HL-60 (cell line): ENCODE results near the gene STARD10.

ENCODE experiments used
- DNase-seq, 2 experiments: peaks; one replicate each; pipeline ENCODE4 v3.0.0-alpha.2; 2010 to 2020; ENCODE audit warnings: low read depth in 1 of 2, low spot score in 1 of 2
- H3K27ac ChIP-seq: fragments of 250-450 bp; sonication (Bioruptor Pico); replicated peaks from 2 replicates; pipeline ENCODE4 v1.5.1; 2020; ENCODE audit warnings: mild to moderate bottlenecking, moderate library complexity
- H3K27me3 ChIP-seq: fragments of 250-450 bp; sonication (Bioruptor Pico); 2 replicates; pipeline ENCODE4 v1.5.1; 2021; ENCODE audit warnings: mild to moderate bottlenecking, moderate library complexity; ENCODE audit not compliant: insufficient read depth, poor library complexity, severe bottlenecking
- H3K4me3 ChIP-seq: replicated peaks from 2 replicates; pipeline ENCODE4 v1.5.1; 2011; ENCODE audit warnings: mild to moderate bottlenecking, control low read depth, low read length; ENCODE audit not compliant: insufficient read depth
- CTCF ChIP-seq: IDR thresholded peaks from one replicate; pipeline ENCODE4 v1.5.1; 2011; ENCODE audit warnings: low read length, control low read depth, inconsistent platforms; ENCODE audit not compliant: insufficient read depth
- GABPA ChIP-seq: IDR thresholded peaks from 2 replicates; pipeline ENCODE4 v1.6.1; 2012; ENCODE audit warnings: low read depth
- POLR2AphosphoS5 ChIP-seq: IDR thresholded peaks from 2 replicates; pipeline ENCODE4 v1.6.1; 2012; ENCODE audit warnings: low read depth
- SPI1 ChIP-seq: IDR thresholded peaks from 2 replicates; pipeline ENCODE4 v1.6.1; 2012; ENCODE audit warnings: low read depth, mild to moderate bottlenecking, borderline replicate concordance
- TF ChIP-seq, protein P1 (sequence below): IDR thresholded peaks from 2 replicates; pipeline ENCODE4 v1.6.1; 2012; ENCODE audit warnings: low read depth; ENCODE audit not compliant: insufficient replicate concordance

STARD10 gene

GRCh38 chr11:72739240-72740059 is 54.4 kb downstream of the STARD10 start:
- no peaks in the 10 kb centered on the region for H3K27me3 ChIP-seq
- H3K27ac ChIP-seq = peak overlapping the region; percentile 82
- TF ChIP-seq CTCF (no peak), GABPA (no peak), SPI1 (no peak), POLR2AphosphoS5 (no peak)
- TF ChIP-seq, protein P1, sequence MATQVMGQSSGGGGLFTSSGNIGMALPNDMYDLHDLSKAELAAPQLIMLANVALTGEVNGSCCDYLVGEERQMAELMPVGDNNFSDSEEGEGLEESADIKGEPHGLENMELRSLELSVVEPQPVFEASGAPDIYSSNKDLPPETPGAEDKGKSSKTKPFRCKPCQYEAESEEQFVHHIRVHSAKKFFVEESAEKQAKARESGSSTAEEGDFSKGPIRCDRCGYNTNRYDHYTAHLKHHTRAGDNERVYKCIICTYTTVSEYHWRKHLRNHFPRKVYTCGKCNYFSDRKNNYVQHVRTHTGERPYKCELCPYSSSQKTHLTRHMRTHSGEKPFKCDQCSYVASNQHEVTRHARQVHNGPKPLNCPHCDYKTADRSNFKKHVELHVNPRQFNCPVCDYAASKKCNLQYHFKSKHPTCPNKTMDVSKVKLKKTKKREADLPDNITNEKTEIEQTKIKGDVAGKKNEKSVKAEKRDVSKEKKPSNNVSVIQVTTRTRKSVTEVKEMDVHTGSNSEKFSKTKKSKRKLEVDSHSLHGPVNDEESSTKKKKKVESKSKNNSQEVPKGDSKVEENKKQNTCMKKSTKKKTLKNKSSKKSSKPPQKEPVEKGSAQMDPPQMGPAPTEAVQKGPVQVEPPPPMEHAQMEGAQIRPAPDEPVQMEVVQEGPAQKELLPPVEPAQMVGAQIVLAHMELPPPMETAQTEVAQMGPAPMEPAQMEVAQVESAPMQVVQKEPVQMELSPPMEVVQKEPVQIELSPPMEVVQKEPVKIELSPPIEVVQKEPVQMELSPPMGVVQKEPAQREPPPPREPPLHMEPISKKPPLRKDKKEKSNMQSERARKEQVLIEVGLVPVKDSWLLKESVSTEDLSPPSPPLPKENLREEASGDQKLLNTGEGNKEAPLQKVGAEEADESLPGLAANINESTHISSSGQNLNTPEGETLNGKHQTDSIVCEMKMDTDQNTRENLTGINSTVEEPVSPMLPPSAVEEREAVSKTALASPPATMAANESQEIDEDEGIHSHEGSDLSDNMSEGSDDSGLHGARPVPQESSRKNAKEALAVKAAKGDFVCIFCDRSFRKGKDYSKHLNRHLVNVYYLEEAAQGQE = no peak
- DNase-seq = no peak
- H3K4me3 ChIP-seq = peak overlapping the region; percentile 52

GRCh38 chr11:72738199-72739141 is 55.4 kb downstream of the STARD10 start:
- Histone ChIP-seq H3K4me3 (peak overlapping the region; percentile 52), H3K27me3 (no peaks in the 10 kb centered on the region), H3K27ac (peak overlapping the region; percentile 82)
- DNase-seq = peak in 1 of 2 experiments; percentile 88
- TF ChIP-seq GABPA (no peak), SPI1 (peak; percentile 89), POLR2AphosphoS5 (peak; percentile 52; the same call in 1 of the 2 replicates), CTCF (no peak)

- Histone ChIP-seq H3K27me3 (no peaks in the 10 kb centered on the region), H3K27ac (peak overlapping the region; percentile 82), H3K4me3 (peak overlapping the region; percentile 52)
- TF ChIP-seq, protein P1 = no peak
- TF ChIP-seq POLR2AphosphoS5 = no peak
- no peak for TF ChIP-seq CTCF
- no peak for TF ChIP-seq GABPA
- TF ChIP-seq SPI1 = no peak
- no peak for DNase-seq
Observed at GRCh38 chr11:72737336-72737735, 56.5 kb downstream of the STARD10 start.
